Vagina (tissue), 2 donors: ENCODE data around the gene GPBP1L1.
A peak's percentile ranks its signal among the peaks of the same experiment; 100 is the strongest.

Experiments
- CTCF ChIP-seq, 3 experiments: fragments of 450-650 bp in 2 of 3; fragments of 200-600 bp in 1 of 3; sonication (generic) in 1 of 3; IDR thresholded peaks; one replicate each; pipeline ENCODE4 v1.5.1; 2017 to 2019; ENCODE audit warnings: antibody characterized with exemption in 3 of 3, mild to moderate bottlenecking in 2 of 3, moderate library complexity in 2 of 3
- POLR2A ChIP-seq, 2 donors: fragments of 450-650 bp; IDR thresholded peaks; one replicate each; pipeline ENCODE4 v1.6.1; 2017; ENCODE audit warnings: antibody characterized with exemption in 2 of 2, mild to moderate bottlenecking in 2 of 2, moderate library complexity in 2 of 2
- POLR2AphosphoS5 ChIP-seq, 2 donors: sonication (generic); formaldehyde crosslinking; IDR thresholded peaks; one replicate each; pipeline ENCODE4 v1.9.0; 2017; ENCODE audit warnings: antibody characterized with exemption in 2 of 2, mild to moderate bottlenecking in 2 of 2, low read depth in 1 of 2; ENCODE audit not compliant: insufficient read depth in 1 of 2

GRCh38 chr1:45619149-45619921 lies 67.0 kb downstream of the GPBP1L1 start:
- no peak for TF ChIP-seq CTCF (IDR thresholded peaks at IDR 0.05)
- no peak for TF ChIP-seq POLR2A (IDR thresholded peaks at IDR 0.05)
- peak in 1 of 2 donors; percentile 71 for TF ChIP-seq POLR2AphosphoS5 (IDR thresholded peaks at IDR 0.05; ENCODE audit: insufficient read depth in 1 of 2, low read depth in 1 of 2)
